Measurements from ENCODE around the gene UTP25.
"Not testable (repeated sequence)": the region's sequence is repeated elsewhere in the genome, so short reads cannot be mapped to it uniquely, and the experiment has no call there.

Gene UTP25

DNA sequence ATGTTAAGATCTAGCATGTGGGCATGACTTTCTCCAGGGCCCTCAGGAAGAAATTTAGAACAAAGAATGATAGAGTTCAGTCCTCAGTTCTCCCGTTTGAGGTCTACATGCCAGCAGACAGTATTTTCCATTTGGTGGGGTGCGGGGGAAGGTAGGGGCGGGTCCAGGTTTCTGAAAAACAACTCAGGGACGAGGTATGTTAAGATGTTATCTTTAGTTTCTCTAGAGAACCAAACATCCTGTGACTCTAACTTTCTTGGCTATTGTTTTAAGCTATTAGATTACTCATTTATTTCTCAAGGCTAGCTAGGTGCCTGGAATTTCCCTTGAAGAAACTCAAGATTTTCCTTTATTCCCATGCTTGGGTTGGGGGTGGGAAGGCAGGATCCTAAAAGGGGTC lies 67.9 kb downstream of the UTP25 start:
- DNase-seq (ENCODE audit: low spot score), result no peak

DNA sequence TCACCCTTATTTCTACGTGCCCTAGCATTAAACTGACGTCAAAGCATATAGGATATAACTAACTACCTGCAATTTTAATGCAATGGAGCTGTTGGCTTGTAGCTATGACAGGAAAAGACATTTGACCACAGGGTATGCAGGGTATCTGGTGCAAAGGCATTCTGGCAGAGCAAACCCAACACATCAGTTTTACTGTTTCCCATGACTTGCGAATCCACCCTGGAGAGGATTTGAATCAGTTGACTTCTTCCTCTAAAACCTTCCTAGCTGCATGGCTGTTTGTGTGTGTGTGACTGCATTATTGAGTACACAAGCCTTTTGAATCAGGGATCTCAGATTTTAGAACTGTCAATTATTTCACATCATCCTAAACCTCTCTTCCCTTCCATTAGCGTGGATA lies 68.6 kb downstream of the UTP25 start:
- no peak for DNase-seq (ENCODE audit: low spot score)

DNA sequence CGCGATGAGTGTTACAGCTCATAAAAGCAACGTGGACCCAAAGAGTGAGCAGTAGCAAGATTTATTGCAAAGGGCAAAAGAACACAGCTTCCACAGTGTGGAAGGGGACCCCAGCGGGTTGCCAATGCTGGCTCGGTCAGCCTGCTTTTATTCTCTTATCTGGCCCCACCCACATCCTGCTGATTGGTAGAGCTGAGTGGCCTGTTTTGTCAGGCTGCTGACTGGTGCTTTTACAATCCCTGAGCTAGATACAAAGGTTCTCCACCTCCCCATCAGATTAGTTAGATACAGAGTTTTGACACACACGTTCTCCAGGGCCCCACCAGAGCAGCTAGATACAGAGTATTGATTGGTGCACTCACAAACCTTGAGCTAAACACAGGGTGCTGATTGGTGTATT lies 70.5 kb downstream of the UTP25 start:
- DNase-seq (ENCODE audit: low spot score), result not testable (repeated sequence)

GRCh38 chr1:209898851-209899250 lies 71.1 kb downstream of the UTP25 start:
- not testable (repeated sequence) for DNase-seq (ENCODE audit: low spot score)

DNA sequence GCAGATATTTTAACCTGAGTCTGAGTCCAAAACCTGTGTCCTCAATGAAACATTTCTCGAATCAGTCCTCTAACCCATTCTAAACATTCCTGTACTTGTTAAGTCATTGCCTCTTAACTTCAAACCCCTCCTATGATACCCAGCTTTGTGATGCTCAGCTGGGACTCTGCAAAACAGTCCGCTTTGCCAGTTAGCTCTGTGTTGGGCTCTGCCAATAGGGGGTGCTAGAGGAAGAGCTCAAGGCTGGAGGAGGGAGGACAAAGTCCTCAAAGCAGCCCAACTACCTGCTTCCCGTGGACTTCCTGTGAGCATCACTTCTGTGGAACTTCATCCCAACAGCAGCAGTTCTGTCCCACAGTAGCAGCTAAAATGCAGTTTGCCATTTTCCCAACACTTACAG lies 72.2 kb downstream of the UTP25 start:
- DNase-seq (ENCODE audit: low spot score), result no peak

DNA sequence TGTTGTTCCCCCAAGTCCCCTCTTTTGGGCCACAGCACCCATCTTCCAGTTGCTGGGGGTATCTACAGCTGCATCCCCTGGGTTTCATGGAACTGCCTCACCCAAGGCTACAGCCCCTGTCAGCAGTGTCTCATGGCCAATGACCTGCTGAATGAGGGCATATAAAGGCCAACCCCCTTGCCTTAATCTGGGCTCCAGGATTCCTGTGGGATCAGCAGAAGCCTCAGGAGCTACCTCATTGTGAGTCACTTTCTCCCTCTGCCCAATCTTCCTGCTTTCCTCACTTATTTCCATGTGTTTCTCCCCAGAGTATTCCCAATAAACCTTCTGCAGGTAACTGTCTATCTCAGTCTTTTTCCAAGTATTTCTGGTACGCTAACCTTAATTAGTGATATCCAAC lies 73.0 kb downstream of the UTP25 start:
- DNase-seq (ENCODE audit: low spot score), result no peak

DNA sequence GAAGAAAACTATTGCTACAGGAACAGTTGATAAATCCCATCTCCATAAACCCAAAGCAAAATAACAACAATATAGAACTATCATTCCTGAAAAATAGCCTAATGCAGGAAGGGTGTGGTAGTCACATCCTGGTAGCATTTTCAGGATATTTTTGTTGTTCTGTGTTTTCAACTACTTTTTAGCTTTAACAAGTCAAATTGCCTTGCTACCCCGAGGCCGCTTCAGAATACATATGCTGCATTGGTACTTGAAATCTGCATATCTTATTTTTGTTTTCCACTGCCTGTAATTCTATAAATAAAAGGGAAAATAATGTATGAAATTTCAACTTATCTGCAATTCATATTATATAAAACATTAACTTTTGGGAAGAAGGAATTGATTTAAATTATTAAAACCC lies 73.4 kb downstream of the UTP25 start:
- DNase-seq (ENCODE audit: low spot score), result no peak

DNA sequence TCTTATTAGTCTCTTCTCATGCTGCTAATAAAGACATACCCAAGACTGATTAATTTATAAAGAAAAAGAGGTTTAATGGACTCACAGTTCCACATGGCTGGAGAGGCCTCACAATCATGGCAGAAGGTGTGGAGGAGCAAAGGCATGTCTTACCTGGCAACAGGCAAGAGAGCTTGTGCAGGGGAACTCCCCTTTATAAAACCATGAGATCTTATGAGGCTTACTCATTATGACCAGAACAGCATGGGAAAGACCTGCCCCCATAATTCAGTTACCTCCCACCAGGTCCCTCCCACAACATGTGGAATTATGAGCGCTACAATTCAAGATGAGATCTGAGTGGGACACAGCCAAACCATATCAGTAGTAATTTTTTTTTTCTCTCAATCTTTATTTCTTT lies 77.0 kb downstream of the UTP25 start:
- not testable (repeated sequence) for DNase-seq (ENCODE audit: low spot score)

All from CD4-positive, alpha-beta T cell treated with Interleukin-15 for 4 hours (primary cell).